OCI-LY7 (cell line): ENCODE data around the gene PCDHA2. TPM values are rescaled to one million over a fixed set of nuclear protein-coding genes. Genes with fewer than 3 reads are reported as not detected.
"Not testable (repeated sequence)": the region's sequence is repeated elsewhere in the genome, so short reads cannot be mapped to it uniquely, and the experiment has no call there.

Experiments used
- BruUV-seq: library from RNA; stranded (reverse); fragments of 400-500 nt; replicated peaks from 2 replicates; lab custom pipeline; 2021; lab: Mats Ljungman, UMichigan
- CTCF ChIA-PET: fragments of 300-600 bp; sonication (Branson Sonifier 250); formaldehyde crosslinking; loops from one replicate; lab custom pipeline; 2022; ENCODE audit warnings: antibody characterized with exemption; ENCODE audit not compliant: unreplicated experiment; lab: Charles Lee
- POLR2A ChIA-PET: fragments of 300-600 bp; sonication (Branson Sonifier 250); formaldehyde crosslinking; loops from one replicate; lab custom pipeline; 2022; ENCODE audit warnings: antibody characterized with exemption; lab: Charles Lee
- DNase-seq: peaks from one replicate; pipeline ENCODE4 v3.0.0-alpha.2; 2015; ENCODE audit warnings: low spot score
- H2AFZ ChIP-seq: fragments of 200-600 bp; sonication (generic), shearing (Covaris generic); 2 replicates; pipeline ENCODE4 v1.6.1; 2014; ENCODE audit warnings: mild to moderate bottlenecking, antibody characterized with exemption, low read length, moderate library complexity
- H3K27ac ChIP-seq: fragments of 200-600 bp; sonication (generic); 2 replicates; pipeline ENCODE4 v1.5.1; 2014; ENCODE audit warnings: mixed run types, low read depth, mild to moderate bottlenecking, moderate library complexity, low read length, inconsistent platforms; ENCODE audit not compliant: poor library complexity, severe bottlenecking
- H3K36me3 ChIP-seq: fragments of 200-600 bp; sonication (generic); 2 replicates; pipeline ENCODE4 v1.6.1; 2014; ENCODE audit warnings: mild to moderate bottlenecking, antibody characterized with exemption, low read length, moderate library complexity, mixed read lengths; ENCODE audit not compliant: insufficient read depth
- H3K4me1 ChIP-seq: fragments of 200-600 bp; sonication (generic); 2 replicates; pipeline ENCODE4 v1.5.1; 2014; ENCODE audit warnings: mild to moderate bottlenecking, low read length; ENCODE audit not compliant: insufficient read depth, poor library complexity, severe bottlenecking
- H3K4me2 ChIP-seq: fragments of 200-600 bp; sonication (generic); 2 replicates; pipeline ENCODE4 v1.6.1; 2014; ENCODE audit warnings: mild to moderate bottlenecking, low read length
- H3K4me3 ChIP-seq: fragments of 200-600 bp; sonication (generic); 2 replicates; pipeline ENCODE4 v1.5.1; 2014; ENCODE audit warnings: mild to moderate bottlenecking, low read depth, low read length; ENCODE audit not compliant: poor library complexity, severe bottlenecking
- H3K79me2 ChIP-seq: fragments of 200-600 bp; sonication (generic); 2 replicates; pipeline ENCODE4 v1.6.1; 2016; ENCODE audit warnings: low read depth, mild to moderate bottlenecking, low read length, moderate library complexity, mixed read lengths; ENCODE audit not compliant: insufficient read depth
- H3K9me2 ChIP-seq: fragments of 200-600 bp; sonication (generic); 2 replicates; pipeline ENCODE4 v1.6.1; 2016; ENCODE audit warnings: mild to moderate bottlenecking, low read length, mixed read lengths; ENCODE audit not compliant: insufficient read depth
- H3K9me3 ChIP-seq: fragments of 200-600 bp; sonication (generic); 2 replicates; pipeline ENCODE4 v1.6.1; 2014; ENCODE audit warnings: mild to moderate bottlenecking, mixed run types, low read length, mixed read lengths
- H4K20me1 ChIP-seq: fragments of 200-600 bp; sonication (generic); 2 replicates; pipeline ENCODE4 v1.6.1; 2014; ENCODE audit warnings: mild to moderate bottlenecking, antibody characterized with exemption, low read length, moderate library complexity, mixed read lengths; ENCODE audit not compliant: insufficient read depth
- CTCF ChIP-seq: fragments of 200-600 bp; sonication (generic); conservative IDR thresholded peaks from 2 replicates; pipeline ENCODE4 v1.5.1; 2014; ENCODE audit warnings: mild to moderate bottlenecking, antibody characterized with exemption, low read length, moderate library complexity, mixed read lengths
- EZH2phosphoT487 ChIP-seq: fragments of 200-600 bp; sonication (generic); IDR thresholded peaks from 2 replicates; pipeline ENCODE4 v1.6.1; 2018; ENCODE audit warnings: low read depth, borderline replicate concordance, mild to moderate bottlenecking, mixed run types, antibody characterized with exemption, low read length, moderate library complexity, mixed read lengths
- intact Hi-C: fragments of 100-400 bp; cut with micrococcal nuclease; formaldehyde crosslinking; loops from one replicate; pipeline ENCODE4 v1.10.0; 2022; ENCODE audit not compliant: unreplicated experiment
- total RNA-seq, 2 experiments: library from RNA; depleted of rRNA in 1 of 2; stranded (reverse); fragments of >200 nt in 1 of 2; shearing (Covaris generic) in 1 of 2; gene quantifications; 2 replicates each; pipeline ENCODE4 v1.2.3, GENCODE V29; 2014 to 2022

PCDHA2 gene
- total RNA-seq, 2 experiments from 2014 or later, result not detected

GRCh38 chr5:140823475-140823874 lies 28.8 kb downstream of the PCDHA2 start:
- DNase-seq, result no peak
- TF ChIP-seq EZH2phosphoT487 (no peak), CTCF (no peak)
- ChIA-PET CTCF (no interaction called here), POLR2A (no interaction called here)
- Histone ChIP-seq H3K36me3 (no peaks in the 10 kb centered on the region), H3K4me3 (no peak overlapping the region), H3K4me2 (no peak overlapping the region), H3K9me2 (no peaks in the 10 kb centered on the region), H3K9me3 (no peaks in the 10 kb centered on the region), H3K27ac (no peak overlapping the region), H2AFZ (no peak overlapping the region), H3K79me2 (no peaks in the 10 kb centered on the region), H3K4me1 (no peaks in the 10 kb centered on the region), H4K20me1 (no peaks in the 10 kb centered on the region)
- BruUV-seq, result no TSS peak
- intact Hi-C loops, result no loop called here

- Histone ChIP-seq H3K4me3 (no peak within 1 kb of the TSS), H3K36me3 (no peaks in the 10 kb centered on the region), H3K9me2 (no peaks in the 10 kb centered on the region), H3K27ac (no peak within 1 kb of the TSS), H3K79me2 (no peaks in the 10 kb centered on the region), H3K9me3 (no peaks in the 10 kb centered on the region), H3K4me2 (no peak within 1 kb of the TSS), H2AFZ (no peak within 1 kb of the TSS), H4K20me1 (no peaks in the 10 kb centered on the region), H3K4me1 (no peaks in the 10 kb centered on the region)
- TF ChIP-seq EZH2phosphoT487, result no peak
- no peak for TF ChIP-seq CTCF
- ChIA-PET POLR2A (no interaction called here), CTCF (no interaction called here)
- DNase-seq, result no peak
- intact Hi-C loops, result no loop called here
- no TSS peak for BruUV-seq
These were observed 33.2 kb downstream of the PCDHA2 start, which contains the start of gene PCDHA6 for GRCh38 chr5:140827704-140828361. Gene PCDHA6, plus strand, starts transcription at chr5:140827960. Its CDS starts 132 bp downstream, at chr5:140828092.

GRCh38 chr5:140828362-140828737 lies 33.7 kb downstream of the PCDHA2 start:
- Histone ChIP-seq H2AFZ (no peak overlapping the region), H3K79me2 (no peaks in the 10 kb centered on the region), H3K9me3 (no peaks in the 10 kb centered on the region), H3K4me1 (no peaks in the 10 kb centered on the region), H3K27ac (no peak overlapping the region), H3K4me2 (no peak overlapping the region), H4K20me1 (no peaks in the 10 kb centered on the region), H3K36me3 (no peaks in the 10 kb centered on the region), H3K4me3 (no peak overlapping the region), H3K9me2 (no peaks in the 10 kb centered on the region)
- ChIA-PET CTCF (no interaction called here), POLR2A (interaction anchor here (1.1 kb wide), 1 partner anchor 12 kb away, joined by 3 read pairs; no protein-coding TSS in a partner anchor)
- BruUV-seq, result no TSS peak
- intact Hi-C loops, result no loop called here
- no peak for DNase-seq
- TF ChIP-seq CTCF (0 out of 2 replicates have a peak, but pooled peaks have one; percentile 16), EZH2phosphoT487 (no peak)

GRCh38 chr5:140829511-140830501 lies 35.2 kb downstream of the PCDHA2 start:
- intact Hi-C loops, result not testable (repeated sequence)

More at GRCh38 chr5:140829511-140830501, 35.2 kb downstream of the PCDHA2 start:
- H3K9me3 ChIP-seq, H3K36me3 ChIP-seq, H3K4me2 ChIP-seq, CTCF ChIA-PET, H3K9me2 ChIP-seq, H2AFZ ChIP-seq, H3K27ac ChIP-seq, H4K20me1 ChIP-seq, DNase-seq, H3K79me2 ChIP-seq, H3K4me1 ChIP-seq, BruUV-seq, H3K4me3 ChIP-seq: not testable (repeated sequence)
- POLR2A ChIA-PET, result interaction anchor here (1.1 kb wide), 1 partner anchor 14 kb away, joined by 3 read pairs; no protein-coding TSS in a partner anchor
